ENCODE data around the gene EDC4.
A peak's percentile ranks its signal among the peaks of the same experiment; 100 is the strongest.

Gene EDC4

DNA sequence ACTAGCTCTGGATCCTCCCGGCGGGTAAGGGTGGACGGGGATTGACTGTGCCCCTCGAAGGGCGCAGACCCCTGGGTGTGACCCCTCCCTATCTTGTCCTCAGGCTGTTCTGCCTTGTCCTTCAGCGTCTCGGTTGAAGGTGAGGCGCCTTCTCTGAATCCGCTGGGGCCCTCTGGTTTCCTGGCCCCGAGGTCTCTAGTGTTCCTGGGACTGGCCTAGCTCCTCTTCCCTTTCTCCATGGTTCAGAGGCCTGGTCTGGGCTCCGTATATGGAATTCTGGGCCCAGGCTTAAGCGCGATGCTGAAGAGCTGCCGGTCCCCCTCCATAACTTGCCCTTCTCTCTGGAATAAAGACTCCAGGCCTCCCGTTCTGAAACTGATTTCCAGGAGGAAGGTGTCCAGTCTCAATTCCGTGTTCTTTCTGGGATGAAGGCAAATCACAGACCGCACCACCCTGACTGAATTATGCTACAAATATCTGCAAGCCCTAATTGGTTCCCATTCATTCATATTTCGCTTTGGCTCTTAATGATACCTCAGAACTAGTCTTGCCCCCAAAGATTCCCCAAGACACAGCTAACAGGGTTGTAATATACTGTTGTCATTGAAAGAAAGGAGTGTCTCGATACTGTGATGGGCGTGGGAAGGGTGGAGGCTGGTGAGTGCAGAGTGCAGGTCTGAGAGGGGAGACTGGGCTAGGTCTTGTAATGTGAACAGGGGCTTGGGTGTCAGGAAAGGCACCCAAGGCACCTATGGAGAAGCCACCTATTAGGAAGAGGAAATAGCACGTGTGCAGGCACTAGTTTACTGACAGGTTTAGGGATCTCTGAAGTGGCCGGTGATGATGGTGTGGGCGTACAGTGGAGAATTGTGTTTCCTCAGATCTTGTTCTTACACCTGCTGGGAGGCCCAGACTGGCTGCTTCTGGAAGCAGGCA lies 851 bp downstream of the EDC4 start:
- no peak for DNase-seq (ENCODE audit: low read depth, low spot score)
- H3K4me3 ChIP-seq (ENCODE audit: low read length) = peak overlapping the region; percentile 77

DNA sequence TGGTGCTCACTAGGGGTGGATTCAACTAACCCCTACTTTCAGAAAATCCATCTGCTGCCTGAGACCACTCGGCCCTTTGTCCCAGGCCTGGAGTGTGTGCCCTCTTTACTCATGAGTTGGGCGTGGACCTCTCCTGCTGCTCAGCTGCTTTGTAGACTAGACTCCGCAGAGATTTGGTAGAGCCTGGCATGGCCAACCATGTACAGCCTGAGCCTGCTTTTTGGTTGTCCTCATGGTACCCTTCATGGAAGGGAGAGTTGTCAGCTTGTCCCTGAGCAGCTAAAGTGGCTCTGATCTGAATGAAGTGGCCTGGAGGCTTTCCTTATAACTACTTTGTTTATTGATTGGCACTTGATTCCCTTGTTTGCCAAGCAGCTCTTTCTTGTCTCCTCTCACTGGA lies 1.5 kb downstream of the EDC4 start:
- H3K4me3 ChIP-seq (ENCODE audit: low read length) = peak overlapping the region; percentile 77
- no peak for DNase-seq (ENCODE audit: low read depth, low spot score)

DNA sequence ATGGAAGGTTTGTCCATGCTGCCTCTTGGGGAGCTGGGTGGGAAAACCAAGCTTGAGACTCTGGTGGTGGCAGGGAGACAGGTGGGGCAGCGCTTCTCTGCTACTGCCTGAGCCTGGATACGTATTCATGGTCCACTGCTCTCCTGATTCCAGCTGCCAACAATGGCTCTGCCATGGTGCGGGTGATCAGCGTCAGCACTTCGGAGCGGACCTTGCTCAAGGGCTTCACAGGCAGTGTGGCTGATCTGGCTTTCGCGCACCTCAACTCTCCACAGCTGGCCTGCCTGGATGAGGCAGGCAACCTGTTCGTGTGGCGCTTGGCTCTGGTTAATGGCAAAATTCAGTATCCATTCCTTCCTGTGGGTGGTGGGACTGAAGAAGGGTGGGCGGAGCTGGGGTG lies 4.2 kb downstream of the EDC4 start:
- no peak for DNase-seq (ENCODE audit: low read depth, low spot score)
- no peak overlapping the region for H3K4me3 ChIP-seq (ENCODE audit: low read length)

DNA sequence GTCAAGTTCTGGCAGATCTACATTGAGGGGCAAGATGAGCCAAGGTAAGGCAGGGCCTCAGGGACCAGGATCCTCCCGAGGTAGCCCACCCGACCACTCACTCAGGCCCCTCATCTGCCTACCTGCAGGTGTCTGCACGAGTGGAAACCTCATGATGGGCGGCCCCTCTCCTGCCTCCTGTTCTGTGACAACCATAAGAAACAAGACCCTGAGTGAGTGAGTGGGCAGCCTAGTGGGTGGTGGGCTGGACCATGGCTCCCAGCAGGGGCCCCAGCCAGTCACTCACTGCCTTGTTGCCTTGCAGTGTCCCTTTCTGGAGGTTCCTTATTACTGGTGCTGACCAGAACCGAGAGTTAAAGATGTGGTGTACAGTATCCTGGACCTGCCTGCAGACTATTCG lies 5.4 kb downstream of the EDC4 start:
- H3K4me3 ChIP-seq (ENCODE audit: low read length) = no peak overlapping the region
- DNase-seq (ENCODE audit: low read depth, low spot score) = no peak

DNA sequence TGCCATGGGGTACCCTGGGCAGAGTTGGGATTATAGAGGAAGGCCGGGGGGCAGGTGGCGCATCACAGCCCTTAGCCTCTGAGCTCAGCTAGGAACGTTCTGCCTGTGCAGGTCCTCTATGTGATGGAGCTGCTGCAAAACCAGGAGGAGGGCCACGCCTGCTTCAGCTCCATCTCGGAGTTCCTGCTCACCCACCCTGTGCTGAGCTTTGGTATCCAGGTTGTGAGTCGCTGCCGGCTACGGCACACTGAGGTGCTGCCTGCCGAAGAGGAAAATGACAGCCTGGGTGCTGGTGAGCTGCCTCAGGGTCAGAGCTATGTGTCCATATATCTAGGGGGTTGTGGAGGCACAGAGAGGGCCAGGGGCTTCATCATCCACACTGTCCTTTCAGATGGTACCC lies 6.0 kb downstream of the EDC4 start:
- DNase-seq (ENCODE audit: low read depth, low spot score) = no peak
- no peak overlapping the region for H3K4me3 ChIP-seq (ENCODE audit: low read length)

DNA sequence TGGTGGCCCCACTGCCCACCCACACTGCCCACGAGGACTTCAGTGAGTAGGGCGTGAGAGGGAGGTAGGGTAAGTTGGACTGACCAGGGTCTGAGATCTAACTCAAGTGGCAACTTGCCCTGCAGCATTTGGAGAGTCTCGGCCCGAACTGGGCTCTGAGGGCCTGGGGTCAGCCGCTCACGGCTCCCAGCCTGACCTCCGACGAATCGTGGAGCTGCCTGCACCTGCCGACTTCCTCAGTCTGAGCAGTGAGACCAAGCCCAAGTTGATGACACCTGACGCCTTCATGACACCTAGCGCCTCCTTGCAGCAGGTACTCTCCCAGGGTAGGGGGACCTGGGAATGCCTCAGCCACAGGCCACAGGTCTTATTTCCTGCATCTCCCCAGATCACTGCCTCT lies 6.6 kb downstream of the EDC4 start:
- no peak for DNase-seq (ENCODE audit: low read depth, low spot score)
- H3K4me3 ChIP-seq (ENCODE audit: low read length) = no peak overlapping the region

DNA sequence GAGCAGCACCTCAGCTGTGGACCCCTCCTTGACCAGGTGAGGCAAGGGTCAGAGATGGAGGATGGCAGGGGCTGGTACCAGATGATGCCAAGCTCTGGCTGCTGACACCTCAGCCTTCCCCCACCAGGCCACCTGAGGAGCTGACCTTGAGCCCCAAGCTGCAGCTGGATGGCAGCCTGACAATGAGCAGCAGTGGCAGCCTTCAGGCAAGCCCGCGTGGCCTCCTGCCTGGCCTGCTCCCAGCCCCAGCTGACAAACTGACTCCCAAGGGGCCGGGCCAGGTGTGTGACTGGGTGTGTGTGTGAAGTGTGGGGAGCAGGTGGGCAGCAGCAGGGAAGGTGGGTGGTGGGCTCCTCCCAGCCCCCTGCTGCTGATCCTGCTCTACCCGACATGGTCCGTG lies 7.1 kb downstream of the EDC4 start:
- DNase-seq (ENCODE audit: low read depth, low spot score) = no peak

DNA sequence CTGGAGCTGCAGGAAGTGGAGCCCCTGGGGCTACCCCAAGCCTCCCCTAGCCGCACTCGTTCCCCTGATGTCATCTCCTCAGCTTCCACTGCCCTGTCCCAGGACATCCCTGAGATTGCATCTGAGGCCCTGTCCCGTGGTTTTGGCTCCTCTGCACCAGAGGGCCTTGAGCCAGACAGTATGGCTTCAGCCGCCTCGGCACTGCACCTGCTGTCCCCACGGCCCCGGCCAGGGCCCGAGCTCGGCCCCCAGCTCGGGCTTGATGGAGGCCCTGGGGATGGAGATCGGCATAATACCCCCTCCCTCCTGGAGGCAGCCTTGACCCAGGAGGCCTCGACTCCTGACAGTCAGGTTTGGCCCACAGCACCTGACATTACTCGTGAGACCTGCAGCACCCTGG lies 7.7 kb downstream of the EDC4 start:
- no peak for DNase-seq (ENCODE audit: low read depth, low spot score)
- no peak overlapping the region for H3K4me3 ChIP-seq (ENCODE audit: low read length)

More for the DNA sequence above, 7.1 kb downstream of the EDC4 start:
- no peak overlapping the region for H3K4me3 ChIP-seq (ENCODE audit: low read length)

DNA sequence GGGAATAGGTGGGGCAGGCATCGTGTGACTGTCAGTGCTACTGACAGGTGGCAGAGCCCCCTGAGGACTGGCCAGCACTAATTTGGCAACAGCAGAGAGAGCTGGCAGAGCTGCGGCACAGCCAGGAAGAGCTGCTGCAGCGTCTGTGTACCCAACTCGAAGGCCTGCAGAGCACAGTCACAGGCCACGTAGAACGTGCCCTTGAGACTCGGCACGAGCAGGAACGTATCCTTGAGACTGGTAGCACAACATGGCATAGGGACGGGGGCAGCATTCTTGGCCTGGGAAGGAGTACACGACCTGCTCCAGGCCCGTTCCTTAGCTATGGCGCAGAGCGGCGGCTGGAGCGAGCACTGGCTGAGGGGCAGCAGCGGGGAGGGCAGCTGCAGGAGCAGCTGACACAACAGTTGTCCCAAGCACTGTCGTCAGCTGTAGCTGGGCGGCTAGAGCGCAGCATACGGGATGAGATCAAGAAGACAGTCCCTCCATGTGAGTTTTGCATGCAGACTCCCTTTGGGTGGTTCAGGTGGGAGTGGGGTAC lies 8.8 kb downstream of the EDC4 start:
- no peak overlapping the region for H3K4me3 ChIP-seq (ENCODE audit: low read length)
- DNase-seq (ENCODE audit: low read depth, low spot score) = no peak

DNA sequence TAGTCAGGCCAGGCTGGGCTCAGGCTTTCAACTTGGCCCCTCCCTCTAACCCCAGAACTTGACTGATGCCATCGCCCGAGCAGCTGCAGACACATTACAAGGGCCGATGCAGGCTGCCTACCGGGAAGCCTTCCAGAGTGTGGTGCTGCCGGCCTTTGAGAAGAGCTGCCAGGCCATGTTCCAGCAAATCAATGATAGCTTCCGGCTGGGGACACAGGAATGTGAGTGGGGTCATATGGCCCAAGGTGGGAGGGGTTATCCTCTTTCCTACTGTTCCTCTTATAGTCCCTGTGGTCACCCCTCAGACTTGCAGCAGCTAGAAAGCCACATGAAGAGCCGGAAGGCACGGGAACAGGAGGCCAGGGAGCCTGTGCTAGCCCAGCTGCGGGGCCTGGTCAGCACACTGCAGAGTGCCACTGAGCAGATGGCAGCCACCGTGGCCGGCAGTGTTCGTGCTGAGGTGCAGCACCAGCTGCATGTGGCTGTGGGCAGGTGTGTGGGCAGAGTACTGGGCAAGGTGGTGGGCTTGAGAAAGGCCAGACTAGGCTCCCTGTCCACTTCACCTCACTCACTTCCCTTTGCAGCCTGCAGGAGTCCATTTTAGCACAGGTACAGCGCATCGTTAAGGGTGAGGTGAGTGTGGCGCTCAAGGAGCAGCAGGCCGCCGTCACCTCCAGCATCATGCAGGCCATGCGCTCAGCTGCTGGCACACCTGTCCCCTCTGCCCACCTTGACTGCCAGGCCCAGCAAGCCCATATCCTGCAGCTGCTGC lies 9.7 kb downstream of the EDC4 start:
- no peak for DNase-seq (ENCODE audit: low read depth, low spot score)
- H3K4me3 ChIP-seq (ENCODE audit: low read length) = no peak overlapping the region

DNA sequence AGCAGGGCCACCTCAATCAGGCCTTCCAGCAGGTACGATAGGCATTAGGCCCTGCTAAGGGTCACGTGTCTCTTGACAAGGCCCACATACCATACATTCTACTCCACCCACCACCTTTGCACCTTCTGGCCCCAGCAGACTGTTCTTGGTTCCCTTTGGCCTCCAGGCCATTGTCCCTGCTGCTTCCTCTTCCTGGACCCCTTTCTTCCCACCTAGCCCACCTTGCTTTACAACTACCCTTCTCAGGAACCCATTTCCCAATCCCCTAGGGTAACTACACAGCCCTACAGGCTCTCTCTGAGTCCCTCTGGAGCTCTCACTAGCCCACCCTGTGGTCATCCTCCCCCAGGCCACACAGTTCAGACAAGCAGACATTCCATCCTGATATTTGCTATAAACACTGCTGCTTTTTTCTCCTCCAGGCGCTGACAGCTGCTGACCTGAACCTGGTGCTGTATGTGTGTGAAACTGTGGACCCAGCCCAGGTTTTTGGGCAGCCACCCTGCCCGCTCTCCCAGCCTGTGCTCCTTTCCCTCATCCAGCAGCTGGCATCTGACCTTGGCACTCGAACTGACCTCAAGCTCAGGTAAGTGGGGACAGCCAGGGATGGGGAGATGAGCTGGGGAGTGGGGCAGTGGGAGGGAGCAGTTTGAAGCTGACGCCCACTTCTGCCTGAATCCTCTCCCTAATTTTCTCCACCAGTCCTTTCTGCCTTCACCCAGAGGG lies 10.5 kb downstream of the EDC4 start:
- H3K4me3 ChIP-seq (ENCODE audit: low read length) = no peak overlapping the region
- no peak for DNase-seq (ENCODE audit: low read depth, low spot score)

DNA sequence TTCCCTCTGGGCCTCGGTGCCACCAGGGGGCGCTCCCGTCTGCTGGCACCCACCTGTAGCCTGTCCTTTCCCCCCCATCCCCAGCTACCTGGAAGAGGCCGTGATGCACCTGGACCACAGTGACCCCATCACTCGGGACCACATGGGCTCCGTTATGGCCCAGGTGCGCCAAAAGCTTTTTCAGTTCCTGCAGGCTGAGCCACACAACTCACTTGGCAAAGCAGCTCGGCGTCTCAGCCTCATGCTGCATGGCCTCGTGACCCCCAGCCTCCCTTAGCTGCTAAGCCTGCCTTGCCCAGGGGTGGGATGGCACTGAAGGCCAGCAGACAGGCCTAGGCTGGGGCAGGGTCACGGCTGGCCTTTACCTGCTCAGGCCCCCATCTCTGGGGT lies 11.0 kb downstream of the EDC4 start:
- no peak overlapping the region for H3K4me3 ChIP-seq (ENCODE audit: low read length)
- DNase-seq (ENCODE audit: low read depth, low spot score) = peak; percentile 31

DNA sequence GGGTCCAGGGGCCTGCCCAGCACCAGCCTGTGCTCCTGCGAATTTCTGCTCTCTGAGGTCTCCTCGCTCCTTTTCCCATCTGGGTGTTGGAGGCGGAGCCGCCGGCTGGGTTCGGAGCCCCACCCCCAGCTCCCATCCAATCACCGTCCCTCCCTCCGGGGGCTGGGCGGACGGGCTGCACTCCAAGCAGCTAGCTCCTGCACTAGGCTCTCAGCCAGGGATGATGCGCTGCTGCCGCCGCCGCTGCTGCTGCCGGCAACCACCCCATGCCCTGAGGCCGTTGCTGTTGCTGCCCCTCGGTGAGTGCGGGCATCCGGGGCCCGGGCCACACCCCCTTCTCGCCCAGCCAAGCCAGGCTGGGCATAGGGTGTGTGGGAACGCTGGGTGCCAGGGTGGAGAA lies 11.8 kb downstream of the EDC4 start, which contains the start of gene NRN1L:
Gene NRN1L (plus strand): TSS at position 202 of the 400 bp plus-strand sequence. CDS start 19 bp downstream, at position 221.
- H3K4me3 ChIP-seq (ENCODE audit: low read length) = no peak within 1 kb of the TSS
- no peak for DNase-seq (ENCODE audit: low read depth, low spot score)

DNA sequence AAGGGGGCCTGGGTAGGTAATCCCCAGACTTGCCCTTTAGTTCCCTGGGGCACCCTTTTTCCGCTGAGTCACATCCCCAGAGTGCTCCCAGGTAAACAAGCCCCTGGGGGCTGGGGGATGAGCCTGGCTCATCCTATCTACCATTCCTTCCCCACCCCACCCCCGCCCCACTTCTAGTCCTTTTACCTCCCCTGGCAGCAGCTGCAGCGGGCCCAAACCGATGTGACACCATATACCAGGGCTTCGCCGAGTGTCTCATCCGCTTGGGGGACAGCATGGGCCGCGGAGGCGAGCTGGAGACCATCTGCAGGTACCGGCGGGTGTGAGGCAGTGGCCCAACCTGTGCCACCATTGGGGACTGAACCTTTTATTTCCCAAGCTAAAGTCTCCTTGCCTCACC lies 12.7 kb downstream of the EDC4 start:
- H3K4me3 ChIP-seq (ENCODE audit: low read length) = no peak overlapping the region
- DNase-seq (ENCODE audit: low read depth, low spot score) = no peak

DNA sequence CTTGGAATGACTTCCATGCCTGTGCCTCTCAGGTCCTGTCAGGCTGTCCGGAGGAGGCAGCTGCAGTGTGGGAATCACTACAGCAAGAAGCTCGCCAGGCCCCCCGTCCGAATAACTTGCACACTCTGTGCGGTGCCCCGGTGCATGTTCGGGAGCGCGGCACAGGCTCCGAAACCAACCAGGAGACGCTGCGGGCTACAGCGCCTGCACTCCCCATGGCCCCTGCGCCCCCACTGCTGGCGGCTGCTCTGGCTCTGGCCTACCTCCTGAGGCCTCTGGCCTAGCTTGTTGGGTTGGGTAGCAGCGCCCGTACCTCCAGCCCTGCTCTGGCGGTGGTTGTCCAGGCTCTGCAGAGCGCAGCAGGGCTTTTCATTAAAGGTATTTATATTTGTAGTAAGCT lies 13.1 kb downstream of the EDC4 start:
- H3K4me3 ChIP-seq (ENCODE audit: low read length) = no peak overlapping the region
- no peak for DNase-seq (ENCODE audit: low read depth, low spot score)

DNA sequence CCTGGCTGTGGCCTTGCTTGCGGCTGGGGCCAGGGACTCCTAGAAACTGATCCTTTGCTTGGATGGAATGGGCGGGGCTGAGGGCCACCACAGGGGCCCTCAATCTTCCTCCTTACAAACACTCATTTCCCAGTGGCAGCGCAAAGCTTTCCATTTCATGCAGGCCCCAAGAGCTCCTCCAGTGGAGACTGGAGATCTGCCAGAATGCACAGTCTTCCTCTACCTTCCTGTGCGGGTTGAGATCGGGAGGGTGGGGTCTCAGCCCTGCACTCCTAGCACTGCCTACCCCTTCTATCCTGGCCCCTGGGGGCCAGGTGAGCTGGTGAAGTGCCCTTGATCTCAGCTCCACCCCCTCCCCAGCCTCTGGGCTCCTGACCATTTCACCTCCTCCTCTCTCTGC lies 13.5 kb downstream of the EDC4 start:
- no peak overlapping the region for H3K4me3 ChIP-seq (ENCODE audit: low read length)
- DNase-seq (ENCODE audit: low read depth, low spot score) = no peak

DNA sequence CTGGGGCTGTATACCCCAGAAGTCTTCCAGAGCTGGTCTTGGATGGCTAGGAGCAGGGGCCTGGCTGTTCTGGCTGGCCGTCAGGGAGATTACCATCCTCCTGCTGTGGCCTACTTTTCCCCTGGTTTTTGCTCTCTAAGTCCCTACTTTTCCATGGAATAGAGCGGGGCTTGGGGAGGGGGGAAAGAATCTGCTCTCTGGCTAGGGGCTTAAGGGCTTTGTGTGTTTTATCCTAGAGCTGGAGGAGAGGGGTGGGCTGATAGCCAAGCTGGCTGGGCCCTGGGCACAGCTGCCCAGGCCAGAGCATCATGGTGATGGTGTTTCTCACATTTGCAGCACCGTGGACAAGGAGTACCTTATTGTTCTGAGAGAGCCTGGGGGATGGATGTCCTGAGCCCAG lies 15.5 kb downstream of the EDC4 start:
- DNase-seq (ENCODE audit: low read depth, low spot score) = no peak
- no peak overlapping the region for H3K4me3 ChIP-seq (ENCODE audit: low read length)

DNA sequence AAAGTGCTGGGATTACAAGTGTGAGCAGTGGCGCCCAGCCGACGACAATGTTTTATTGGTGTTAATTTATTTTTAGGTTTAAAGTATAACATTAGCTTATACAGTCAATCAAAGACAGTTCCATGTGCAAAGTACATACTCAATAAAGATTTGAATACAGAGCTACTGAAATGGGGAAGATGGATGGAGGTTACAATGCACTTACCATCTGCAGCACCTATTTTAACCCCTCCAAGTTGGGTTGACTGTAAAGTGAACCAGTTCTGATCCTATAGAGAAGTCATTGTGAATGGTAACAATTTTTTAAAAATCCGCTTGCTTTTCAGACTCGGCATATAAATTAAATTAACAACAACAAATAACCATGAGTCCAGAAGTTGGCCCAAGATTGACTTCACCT lies 19.5 kb downstream of the EDC4 start:
- DNase-seq (ENCODE audit: low read depth, low spot score) = no peak
- peak overlapping the region; percentile 64 for H3K4me3 ChIP-seq (ENCODE audit: low read length)

DNA sequence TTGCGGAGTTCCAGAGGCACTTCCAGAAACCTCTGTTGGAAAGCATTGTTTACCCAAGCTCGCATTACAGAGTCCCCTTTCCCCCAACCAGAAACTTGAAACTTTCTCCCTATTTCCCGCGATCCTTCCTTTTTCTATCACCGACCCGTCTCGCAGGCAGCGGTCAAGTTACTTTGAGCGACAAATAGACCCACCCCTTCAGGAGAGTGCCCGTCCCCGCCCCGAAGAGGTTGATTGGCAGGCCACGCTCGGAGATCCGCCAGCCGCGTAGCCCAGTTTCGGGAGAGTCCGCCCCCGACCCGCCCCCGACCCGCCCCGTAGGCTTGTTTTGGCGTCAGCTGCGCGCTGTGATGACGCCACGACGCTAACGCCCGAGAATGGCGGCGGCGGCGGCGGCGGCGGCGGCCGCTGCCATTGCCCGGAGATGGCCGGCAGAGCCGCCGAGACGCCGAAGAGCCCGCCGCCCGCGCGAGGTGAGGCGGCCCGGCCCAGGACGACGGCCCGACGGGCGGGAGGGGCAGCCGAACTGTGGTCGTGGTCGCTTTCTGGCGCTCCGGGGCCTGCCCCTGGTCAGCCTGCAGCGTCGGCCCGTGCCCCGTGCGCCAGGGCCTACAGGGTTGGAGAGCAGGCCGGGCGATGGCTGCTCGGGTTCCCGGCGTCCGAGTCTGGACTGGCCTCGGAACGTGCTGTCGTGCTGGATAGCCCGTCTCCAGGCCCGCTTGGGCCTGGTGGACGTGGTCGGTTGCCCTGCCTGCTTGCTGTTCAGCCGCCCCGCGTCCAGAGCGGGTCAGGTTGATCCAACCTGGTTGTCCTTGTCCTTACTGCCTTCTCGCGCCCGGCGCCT lies 20.3 kb downstream of the EDC4 start, which contains the start of gene PSKH1:
Gene PSKH1 (plus strand): TSS at position 356 of the 844 bp plus-strand sequence. CDS start 15,496 bp downstream, outside the sequence.
- peak within 1 kb of the TSS; percentile 91 for H3K4me3 ChIP-seq (ENCODE audit: low read length)
- peak; percentile 82 for DNase-seq (ENCODE audit: low read depth, low spot score)

Measured in Jurkat, Clone E6-1 (cell line).